ENCODE data around the gene CDH16. TPM values are rescaled to one million over a fixed set of nuclear protein-coding genes. Genes with fewer than 3 reads are reported as not detected.
A peak's percentile ranks its signal among the peaks of the same experiment; 100 is the strongest.

Gene CDH16
- total RNA-seq, 2 experiments from 2014 or later, result not detected

- intact Hi-C loops (cut with micrococcal nuclease), result no loop called here
- Mint-ChIP-seq H3K9me3 (no peaks in the 10 kb centered on the region), H3K4me1 (ENCODE audit: low read depth) (peaks cover 47% of the 10 kb centered on the region), H3K36me3 (peaks cover 40% of the 10 kb centered on the region), H3K27me3 (no peaks in the 10 kb centered on the region), H3K4me3 (no peak overlapping the region), H3K27ac (no peak overlapping the region)
- ChIA-PET CTCF (interaction anchor here (0.9 kb wide), 1 partner anchor 39 kb away, joined by 3 read pairs; no protein-coding TSS in a partner anchor), POLR2A (interaction anchor here (1.0 kb wide), 1 partner anchor 16 kb away, joined by 3 read pairs; no protein-coding TSS in a partner anchor)
- DNase-seq, result no peak
Measured at GRCh38 chr16:66888647-66889615, 29.8 kb downstream of the CDH16 start.

- DNase-seq, result no peak
- POLR2A ChIA-PET, result no interaction called here
- Mint-ChIP-seq H3K36me3 (peaks cover 43% of the 10 kb centered on the region), H3K27me3 (no peaks in the 10 kb centered on the region), H3K4me1 (ENCODE audit: low read depth) (peaks cover 45% of the 10 kb centered on the region), H3K9me3 (no peaks in the 10 kb centered on the region), H3K27ac (no peak overlapping the region), H3K4me3 (no peak overlapping the region)
- intact Hi-C loops (cut with micrococcal nuclease), result no loop called here
- CTCF ChIA-PET, result interaction anchor here (1.2 to 2.8 kb wide), 2 partner anchors 20 to 56 kb away, joined by 3 to 14 read pairs; partner anchors contain the start of gene NAE1
Measured at GRCh38 chr16:66886914-66887313, 31.8 kb downstream of the CDH16 start.

GRCh38 chr16:66886321-66886720 lies 32.4 kb downstream of the CDH16 start:
- intact Hi-C loops (cut with micrococcal nuclease), result no loop called here
- H3K9me3 Mint-ChIP-seq, result no peaks in the 10 kb centered on the region
- H3K4me1 Mint-ChIP-seq (ENCODE audit: low read depth), result peaks cover 48% of the 10 kb centered on the region
- CTCF ChIA-PET, result interaction anchor here (0.8 to 2.8 kb wide), 4 partner anchors 9 to 74 kb away, joined by 3 to 14 read pairs (median 4); partner anchors contain the start of genes CES3 and NAE1
- POLR2A ChIA-PET, result no interaction called here
- H3K4me3 Mint-ChIP-seq, result no peak overlapping the region
- peaks cover 44% of the 10 kb centered on the region for H3K36me3 Mint-ChIP-seq
- no peak for DNase-seq
- no peaks in the 10 kb centered on the region for H3K27me3 Mint-ChIP-seq
- H3K27ac Mint-ChIP-seq, result no peak overlapping the region

GRCh38 chr16:66885491-66885890 lies 33.2 kb downstream of the CDH16 start:
- Mint-ChIP-seq H3K27me3 (no peaks in the 10 kb centered on the region), H3K9me3 (no peaks in the 10 kb centered on the region), H3K4me3 (no peak overlapping the region), H3K27ac (no peak overlapping the region), H3K36me3 (peaks cover 44% of the 10 kb centered on the region), H3K4me1 (ENCODE audit: low read depth) (peaks cover 49% of the 10 kb centered on the region)
- DNase-seq, result no peak
- POLR2A ChIA-PET, result no interaction called here
- intact Hi-C loops (cut with micrococcal nuclease), result no loop called here
- CTCF ChIA-PET, result interaction anchor here (0.8 to 2.8 kb wide), 3 partner anchors 10 to 75 kb away, joined by 4 to 14 read pairs (median 4); partner anchors contain the start of genes CES3 and NAE1

- Mint-ChIP-seq H3K27me3 (no peaks in the 10 kb centered on the region), H3K27ac (no peak overlapping the region), H3K36me3 (peaks cover 40% of the 10 kb centered on the region), H3K4me3 (peak overlapping the region; percentile 37), H3K4me1 (ENCODE audit: low read depth) (peaks cover 54% of the 10 kb centered on the region), H3K9me3 (peaks cover 3% of the 10 kb centered on the region)
- intact Hi-C loops (cut with micrococcal nuclease), result no loop called here
- POLR2A ChIA-PET, result interaction anchor here (0.8 to 2.7 kb wide), 2 partner anchors 10 to 118 kb away, joined by 3 to 9 read pairs; no protein-coding TSS in a partner anchor
- CTCF ChIA-PET, result interaction anchor here (0.6 to 5.3 kb wide), 6 partner anchors 10 to 92 kb away, joined by 3 to 41 read pairs (median 12); partner anchors contain the start of gene NAE1
- no peak for DNase-seq
Measured at GRCh38 chr16:66882702-66883101, 36.0 kb downstream of the CDH16 start.

GRCh38 chr16:66881964-66882508 lies 36.6 kb downstream of the CDH16 start:
- Mint-ChIP-seq H3K27me3 (no peaks in the 10 kb centered on the region), H3K27ac (no peak overlapping the region), H3K4me1 (ENCODE audit: low read depth) (peaks cover 52% of the 10 kb centered on the region), H3K4me3 (peak overlapping the region; percentile 94), H3K36me3 (peaks cover 34% of the 10 kb centered on the region), H3K9me3 (peaks cover 3% of the 10 kb centered on the region)
- intact Hi-C loops (cut with micrococcal nuclease), result loop anchor here (2.0 kb wide), 1 partner anchor 47 kb away; no protein-coding TSS in a partner anchor
- DNase-seq, result no peak
- CTCF ChIA-PET, result interaction anchor here (0.6 to 5.3 kb wide), 8 partner anchors 9 to 278 kb away, joined by 3 to 41 read pairs (median 10); partner anchors contain the start of gene NAE1
- POLR2A ChIA-PET, result interaction anchor here (0.8 to 2.7 kb wide), 3 partner anchors 9 to 118 kb away, joined by 3 to 9 read pairs (median 3); no protein-coding TSS in a partner anchor

- DNase-seq, result no peak
- CTCF ChIA-PET, result interaction anchor here (1.2 to 5.3 kb wide), 8 partner anchors 9 to 278 kb away, joined by 3 to 41 read pairs (median 10); partner anchors contain the start of gene NAE1
- no peaks in the 10 kb centered on the region for H3K27me3 Mint-ChIP-seq
- H3K36me3 Mint-ChIP-seq, result peaks cover 30% of the 10 kb centered on the region
- peaks cover 49% of the 10 kb centered on the region for H3K4me1 Mint-ChIP-seq (ENCODE audit: low read depth)
- H3K4me3 Mint-ChIP-seq, result peak overlapping the region; percentile 94
- POLR2A ChIA-PET, result interaction anchor here (0.9 to 2.7 kb wide), 2 partner anchors 9 to 52 kb away, joined by 3 to 9 read pairs; no protein-coding TSS in a partner anchor
- no peak overlapping the region for H3K27ac Mint-ChIP-seq
- H3K9me3 Mint-ChIP-seq, result peaks cover 3% of the 10 kb centered on the region
- intact Hi-C loops (cut with micrococcal nuclease), result loop anchor here (2.0 kb wide), 1 partner anchor 47 kb away; no protein-coding TSS in a partner anchor
Measured at GRCh38 chr16:66881560-66881959, 37.1 kb downstream of the CDH16 start.

- H3K4me3 Mint-ChIP-seq, result peak overlapping the region; percentile 94
- ChIA-PET POLR2A (interaction anchor here (0.7 to 2.7 kb wide), 3 partner anchors 8 to 45 kb away, joined by 3 to 9 read pairs (median 4); no protein-coding TSS in a partner anchor), CTCF (interaction anchor here (0.8 to 5.3 kb wide), 11 partner anchors 8 to 277 kb away, joined by 3 to 41 read pairs (median 7); partner anchors contain the start of genes DYNC1LI2 and NAE1)
- intact Hi-C loops (cut with micrococcal nuclease), result loop anchor here (2.0 kb wide), 1 partner anchor 48 kb away; no protein-coding TSS in a partner anchor
- H3K9me3 Mint-ChIP-seq, result peaks cover 6% of the 10 kb centered on the region
- peaks cover 33% of the 10 kb centered on the region for H3K36me3 Mint-ChIP-seq
- peak overlapping the region; percentile 33 for H3K27ac Mint-ChIP-seq
- H3K4me1 Mint-ChIP-seq (ENCODE audit: low read depth), result peaks cover 51% of the 10 kb centered on the region
- DNase-seq, result peak; percentile 33
- H3K27me3 Mint-ChIP-seq, result no peaks in the 10 kb centered on the region
Measured at GRCh38 chr16:66881014-66881417, 37.7 kb downstream of the CDH16 start.

GRCh38 chr16:66880288-66881013 lies 38.2 kb downstream of the CDH16 start, which contains the start of gene PDP2:
TSS of gene PDP2 (plus strand) at chr16:66880515. CDS start at chr16:66884285, 3,770 bp downstream.
- DNase-seq, result peak; percentile 95
- Mint-ChIP-seq H3K4me1 (ENCODE audit: low read depth) (peaks cover 50% of the 10 kb centered on the region), H3K27ac (peak within 1 kb of the TSS; percentile 84), H3K27me3 (no peaks in the 10 kb centered on the region), H3K36me3 (peaks cover 29% of the 10 kb centered on the region), H3K4me3 (peak within 1 kb of the TSS; percentile 94), H3K9me3 (peaks cover 8% of the 10 kb centered on the region)
- intact Hi-C loops (cut with micrococcal nuclease), result loop anchor here (2.0 kb wide), 1 partner anchor 48 kb away; no protein-coding TSS in a partner anchor
- ChIA-PET POLR2A (interaction anchor here (0.6 to 2.7 kb wide), 6 partner anchors 8 to 134 kb away, joined by 3 to 9 read pairs (median 4); no protein-coding TSS in a partner anchor), CTCF (interaction anchor here (0.8 to 5.3 kb wide), 8 partner anchors 12 to 275 kb away, joined by 3 to 41 read pairs (median 5); partner anchors contain the start of genes DYNC1LI2 and NAE1)

GRCh38 chr16:66878067-66878466 lies 40.6 kb downstream of the CDH16 start:
- H3K4me1 Mint-ChIP-seq (ENCODE audit: low read depth), result peaks cover 63% of the 10 kb centered on the region
- CTCF ChIA-PET, result interaction anchor here (1.1 to 5.3 kb wide), 3 partner anchors 10 to 47 kb away, joined by 5 to 41 read pairs (median 36); partner anchors contain the start of gene NAE1

More at GRCh38 chr16:66878067-66878466, 40.6 kb downstream of the CDH16 start:
- H3K36me3 Mint-ChIP-seq, result peaks cover 17% of the 10 kb centered on the region
- intact Hi-C loops (cut with micrococcal nuclease), result no loop called here
- H3K4me3 Mint-ChIP-seq, result peak overlapping the region; percentile 46
- peaks cover 8% of the 10 kb centered on the region for H3K9me3 Mint-ChIP-seq
- H3K27ac Mint-ChIP-seq, result peak overlapping the region; percentile 73
- no peaks in the 10 kb centered on the region for H3K27me3 Mint-ChIP-seq
- POLR2A ChIA-PET, result no interaction called here
- peak; percentile 88 for DNase-seq
